Measurements from ENCODE around the gene VMP1. TPM values are rescaled to one million over a fixed set of nuclear protein-coding genes. Genes with fewer than 3 reads are reported as not detected.
A peak's percentile ranks its signal among the peaks of the same experiment; 100 is the strongest.

Gene VMP1
- total and polyA plus RNA-seq, 2 of the 13 experiments (the other 11 are each of a cell fraction or from before 2014, with no cell fraction given), result 186 to 271 TPM

DNA sequence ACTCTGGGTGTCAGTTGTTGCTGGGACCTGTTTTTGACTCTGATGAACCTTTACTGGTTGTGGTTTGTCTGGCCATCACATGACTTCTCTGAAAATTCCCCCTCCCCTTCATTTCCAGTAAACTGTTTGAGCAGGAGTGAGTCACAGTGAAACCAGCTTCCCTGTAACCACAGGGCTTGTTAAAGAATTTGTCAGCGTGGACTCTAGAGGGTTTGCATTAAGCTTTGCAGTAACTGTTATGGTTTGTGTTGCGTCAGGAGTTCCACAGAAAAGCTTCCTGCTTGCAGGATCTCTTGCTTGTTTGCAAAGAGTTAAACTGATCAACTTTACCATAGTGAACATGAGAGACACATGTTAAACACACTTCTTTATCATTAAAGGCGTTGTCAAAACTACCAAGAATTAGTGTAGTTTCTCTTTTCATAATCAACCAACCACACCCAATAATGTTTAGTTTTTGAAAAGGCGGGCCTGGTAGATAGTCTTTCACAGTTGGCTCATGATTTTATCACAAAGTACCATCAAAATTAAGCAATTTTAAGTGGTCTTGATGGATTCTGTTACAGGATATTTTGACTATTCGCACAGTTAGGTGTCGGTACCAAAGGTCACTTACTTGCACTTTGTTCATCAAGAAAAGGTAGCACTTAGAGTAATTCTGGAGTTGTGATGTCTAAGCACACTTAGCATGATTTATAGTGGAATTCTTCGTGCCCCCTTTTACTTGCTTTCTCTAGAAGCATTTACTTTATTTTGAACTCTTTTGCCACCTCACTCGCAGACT, 79.3 kb downstream of the VMP1 start (continued):
- TF ChIP-seq KLF12 (CRISPR knock-in tag; IDR thresholded peaks at IDR 0.05; ENCODE audit: borderline replicate concordance) (peak; percentile 91), ZNF441 (CRISPR knock-in tag; IDR thresholded peaks at IDR 0.05; ENCODE audit: borderline replicate concordance) (peak; percentile 90), ZNF75D (CRISPR knock-in tag; IDR thresholded peaks at IDR 0.05; ENCODE audit: borderline replicate concordance) (no peak), HOXA5 (CRISPR knock-in tag; IDR thresholded peaks at IDR 0.05) (peak; percentile 98), ZNF33B (CRISPR knock-in tag; IDR thresholded peaks at IDR 0.05) (no peak; the same call in 1 of the 2 replicates), RBM39 (IDR thresholded peaks at IDR 0.05; ENCODE audit: low read depth, low read length, poor library complexity, severe bottlenecking) (no peak), ZNF746 (CRISPR knock-in tag; IDR thresholded peaks at IDR 0.05) (peak; percentile 67; the same call in 1 of the 2 replicates), ZNF431 (CRISPR knock-in tag; IDR thresholded peaks at IDR 0.05; ENCODE audit: borderline replicate concordance, low read depth) (peak; percentile 84; the same call in 1 of the 2 replicates), SP140L (CRISPR knock-in tag; IDR thresholded peaks at IDR 0.05; ENCODE audit: borderline replicate concordance) (peak; percentile 97), ZFYVE20 (CRISPR knock-in tag; IDR thresholded peaks at IDR 0.05; ENCODE audit: borderline replicate concordance, low read depth) (no peak), KLF9 (CRISPR knock-in tag; IDR thresholded peaks at IDR 0.05; ENCODE audit: low read depth) (peak; percentile 89; the same call in 1 of the 2 replicates), RAD51 (IDR thresholded peaks at IDR 0.05; ENCODE audit: borderline replicate concordance) (peak; percentile 79), ZNF367 (CRISPR knock-in tag; IDR thresholded peaks at IDR 0.05; ENCODE audit: borderline replicate concordance) (peak; percentile 18; the same call in 1 of the 2 replicates), TCF7L2 (IDR thresholded peaks at IDR 0.05; ENCODE audit: low read depth, low read length) (no peak), JARID2 (CRISPR knock-in tag; IDR thresholded peaks at IDR 0.05; ENCODE audit: insufficient replicate concordance) (peak; percentile 79), KLF15 (CRISPR knock-in tag; IDR thresholded peaks at IDR 0.05; ENCODE audit: borderline replicate concordance) (no peak), ZNF205 (CRISPR knock-in tag; IDR thresholded peaks at IDR 0.05) (peak; percentile 95), KAT2B (IDR thresholded peaks at IDR 0.05; ENCODE audit: borderline replicate concordance, low read depth, low read length) (no peak), HMG20B (CRISPR knock-in tag; conservative IDR thresholded peaks at IDR 0.05) (peak; percentile 93), TBX2 (CRISPR knock-in tag; IDR thresholded peaks at IDR 0.05; ENCODE audit: borderline replicate concordance) (peak; percentile 98), REL (CRISPR knock-in tag; conservative IDR thresholded peaks at IDR 0.05) (no peak), LRRFIP1 (CRISPR knock-in tag; conservative IDR thresholded peaks at IDR 0.05) (no peak; the same call in 1 of the 2 replicates)
- TF ChIP-seq, protein P1, sequence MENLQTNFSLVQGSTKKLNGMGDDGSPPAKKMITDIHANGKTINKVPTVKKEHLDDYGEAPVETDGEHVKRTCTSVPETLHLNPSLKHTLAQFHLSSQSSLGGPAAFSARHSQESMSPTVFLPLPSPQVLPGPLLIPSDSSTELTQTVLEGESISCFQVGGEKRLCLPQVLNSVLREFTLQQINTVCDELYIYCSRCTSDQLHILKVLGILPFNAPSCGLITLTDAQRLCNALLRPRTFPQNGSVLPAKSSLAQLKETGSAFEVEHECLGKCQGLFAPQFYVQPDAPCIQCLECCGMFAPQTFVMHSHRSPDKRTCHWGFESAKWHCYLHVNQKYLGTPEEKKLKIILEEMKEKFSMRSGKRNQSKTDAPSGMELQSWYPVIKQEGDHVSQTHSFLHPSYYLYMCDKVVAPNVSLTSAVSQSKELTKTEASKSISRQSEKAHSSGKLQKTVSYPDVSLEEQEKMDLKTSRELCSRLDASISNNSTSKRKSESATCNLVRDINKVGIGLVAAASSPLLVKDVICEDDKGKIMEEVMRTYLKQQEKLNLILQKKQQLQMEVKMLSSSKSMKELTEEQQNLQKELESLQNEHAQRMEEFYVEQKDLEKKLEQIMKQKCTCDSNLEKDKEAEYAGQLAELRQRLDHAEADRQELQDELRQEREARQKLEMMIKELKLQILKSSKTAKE (CRISPR knock-in tag; IDR thresholded peaks at IDR 0.05; ENCODE audit: borderline replicate concordance), result peak; percentile 88
- TF ChIP-seq, protein P2, sequence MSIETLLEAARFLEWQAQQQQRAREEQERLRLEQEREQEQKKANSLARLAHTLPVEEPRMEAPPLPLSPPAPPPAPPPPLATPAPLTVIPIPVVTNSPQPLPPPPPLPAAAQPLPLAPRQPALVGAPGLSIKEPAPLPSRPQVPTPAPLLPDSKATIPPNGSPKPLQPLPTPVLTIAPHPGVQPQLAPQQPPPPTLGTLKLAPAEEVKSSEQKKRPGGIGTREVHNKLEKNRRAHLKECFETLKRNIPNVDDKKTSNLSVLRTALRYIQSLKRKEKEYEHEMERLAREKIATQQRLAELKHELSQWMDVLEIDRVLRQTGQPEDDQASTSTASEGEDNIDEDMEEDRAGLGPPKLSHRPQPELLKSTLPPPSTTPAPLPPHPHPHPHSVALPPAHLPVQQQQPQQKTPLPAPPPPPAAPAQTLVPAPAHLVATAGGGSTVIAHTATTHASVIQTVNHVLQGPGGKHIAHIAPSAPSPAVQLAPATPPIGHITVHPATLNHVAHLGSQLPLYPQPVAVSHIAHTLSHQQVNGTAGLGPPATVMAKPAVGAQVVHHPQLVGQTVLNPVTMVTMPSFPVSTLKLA (IDR thresholded peaks at IDR 0.05), result peak; percentile 40; the same call in 1 of the 2 replicates
